Endometrial microvascular endothelial cells (primary cell): ENCODE measurements around the gene PRPF6. TPM values are rescaled to one million over a fixed set of nuclear protein-coding genes. Genes with fewer than 3 reads are reported as not detected.

ENCODE experiments used
- in situ Hi-C: cut with HindIII; loops from 2 replicates; pipeline ENCODE4 v1.10.0; 2017; ENCODE audit warnings: low sequenced_read_pairs, low pct_unique_long_range_greater_than_20kb; ENCODE audit errors: inconsistent ontology term
- total RNA-seq: library from RNA; depleted of rRNA; stranded (reverse); fragments of >200 nt; gene quantifications from one replicate; pipeline ENCODE4 v1.2.3, GENCODE V29; 2015; ENCODE audit errors: inconsistent ontology term

Gene PRPF6
- total RNA-seq, 1 donor from 2014 or later: 46.9 TPM

DNA sequence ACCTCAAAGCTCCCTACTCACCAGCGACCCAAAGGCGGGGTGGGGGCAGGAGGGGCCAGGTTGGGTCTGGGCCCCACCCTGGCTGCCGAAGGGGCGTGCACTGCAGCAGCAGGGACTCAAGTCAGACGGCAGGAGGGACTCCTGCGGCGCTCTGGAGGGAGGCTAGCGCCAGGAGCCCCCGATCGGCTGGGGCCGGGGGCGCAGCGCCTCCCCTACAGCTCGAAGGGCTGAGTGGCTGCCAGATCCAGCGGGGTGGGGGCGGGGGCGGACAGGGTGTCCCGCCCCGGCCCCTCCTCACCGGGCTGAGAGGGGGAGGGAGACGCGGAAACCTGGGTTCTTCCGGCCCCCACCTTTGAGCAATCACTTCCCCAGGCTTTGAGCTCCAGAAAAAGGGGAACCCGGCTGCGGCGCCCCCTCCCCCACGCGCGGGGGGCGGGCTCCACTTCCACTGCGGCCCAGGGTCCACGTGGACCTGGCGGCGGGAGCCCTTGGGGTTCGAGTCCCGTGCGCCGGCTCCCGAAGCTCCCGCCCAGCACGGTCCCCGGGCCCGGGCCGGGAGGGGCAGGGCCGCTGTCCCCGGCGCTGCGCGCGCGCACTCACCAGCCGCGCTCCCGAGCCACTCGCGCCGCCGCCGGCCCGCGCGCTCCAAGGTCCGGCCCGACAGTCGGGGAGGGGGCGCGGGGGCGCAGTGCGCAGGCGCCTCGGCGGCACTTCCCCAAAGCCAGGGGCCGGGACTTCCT lies 98.5 kb downstream of the PRPF6 start, which contains the start of gene RGS19:
Gene RGS19, minus strand, starts transcription at position 246 of the 740 bp plus-strand sequence. CDS start 2,632 bp downstream, outside the sequence.
- in situ Hi-C loops: no loop called here

DNA sequence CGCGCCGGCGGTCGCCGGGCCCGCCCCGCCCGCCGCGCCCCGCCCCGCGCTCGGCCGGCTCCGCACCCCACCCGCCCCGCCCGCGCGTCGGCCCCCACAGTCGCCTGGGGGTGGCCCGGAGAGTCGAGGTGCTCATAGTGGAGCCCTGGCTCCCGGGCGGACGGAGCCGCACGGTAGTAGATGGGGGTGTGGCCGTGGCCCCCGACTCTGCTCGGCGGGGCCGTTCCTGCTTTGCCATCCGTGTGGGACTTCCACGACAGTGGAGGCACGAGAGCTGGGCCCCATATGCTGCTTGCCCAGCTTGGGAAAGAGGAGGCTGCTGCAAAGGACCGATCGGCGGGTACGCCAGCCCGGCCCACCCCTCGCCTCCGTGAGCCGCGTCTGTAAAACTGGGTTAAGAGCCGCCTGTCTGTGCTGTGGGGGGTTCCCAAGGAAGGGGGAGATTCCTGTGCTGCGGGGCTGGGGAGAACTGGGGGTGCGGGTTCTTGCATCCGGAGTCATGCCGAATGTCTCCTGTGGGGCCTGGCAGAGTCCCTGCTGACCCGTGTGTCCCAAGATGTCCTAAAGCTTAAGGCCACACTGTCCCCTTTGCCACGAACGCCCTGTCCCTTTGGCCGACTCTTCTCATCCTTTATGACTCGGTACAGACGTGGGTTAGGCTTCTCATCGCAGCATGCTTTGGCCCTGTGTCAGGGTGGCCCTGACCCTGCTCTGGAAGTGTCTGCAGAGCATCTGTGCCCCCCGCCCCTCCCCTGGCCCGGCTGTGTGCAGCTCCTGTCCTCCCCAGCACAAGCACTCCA lies 99.3 kb downstream of the PRPF6 start, which contains the start of gene OPRL1:
Gene OPRL1, plus strand, starts transcription at position 70 of the 800 bp plus-strand sequence. CDS start 12,639 bp downstream, outside the sequence.
- in situ Hi-C loops: no loop called here

DNA sequence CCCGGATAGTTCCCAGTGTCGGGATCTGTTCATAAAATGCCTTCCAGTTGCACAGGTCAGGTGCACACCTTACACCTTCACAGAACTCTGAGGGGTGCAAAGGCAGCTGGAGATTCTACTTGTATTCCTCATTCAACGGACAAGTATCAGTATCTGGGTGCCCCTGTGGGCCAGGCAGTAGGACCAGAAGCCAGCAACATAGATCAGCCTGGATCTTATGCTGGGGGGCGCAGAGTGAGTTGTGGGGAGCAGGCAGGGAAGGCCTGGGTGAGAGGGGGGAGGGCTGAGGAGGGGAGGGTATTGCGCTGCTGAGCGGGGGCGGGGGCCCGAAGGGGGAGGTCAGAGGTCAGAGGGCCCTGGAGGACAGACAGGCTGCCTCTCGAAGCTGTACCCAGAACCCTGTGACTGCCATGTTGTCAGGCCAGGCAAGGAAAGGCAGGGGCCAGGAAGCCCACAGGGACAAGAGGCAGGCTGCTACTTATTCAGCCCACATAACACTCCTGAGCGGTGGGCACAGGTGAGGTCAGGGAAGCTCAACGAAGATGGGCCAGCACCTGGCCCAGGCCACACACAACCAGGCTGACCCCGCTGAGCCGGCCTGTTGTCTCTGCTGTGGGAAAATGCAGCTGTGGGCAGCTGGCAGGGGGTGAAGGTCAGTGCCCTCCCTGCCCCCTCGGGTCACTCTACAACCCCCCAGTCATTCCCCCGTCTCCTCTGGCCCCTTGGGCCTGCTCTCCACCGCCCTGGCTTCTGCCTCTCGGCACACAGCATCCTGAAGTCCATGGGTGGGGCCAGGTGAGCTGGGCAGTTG lies 100.1 kb downstream of the PRPF6 start:
- in situ Hi-C loops: no loop called here

DNA sequence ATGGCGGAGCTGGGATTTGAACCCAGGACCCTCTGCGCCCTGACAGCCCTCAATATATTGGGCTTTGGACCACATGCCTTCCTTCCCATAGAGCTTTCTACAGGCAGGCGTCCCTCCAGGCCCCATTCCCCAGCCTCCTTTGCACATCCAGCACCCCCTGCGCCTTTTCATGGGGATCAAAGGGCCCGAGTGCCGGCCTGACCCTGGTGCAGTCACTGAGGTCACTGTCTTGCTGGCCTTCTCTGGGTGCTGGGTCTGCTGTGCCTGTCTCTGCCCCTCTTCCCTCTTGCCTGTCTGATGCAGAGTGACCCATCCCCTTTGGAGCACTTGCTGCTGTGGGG lies 100.7 kb downstream of the PRPF6 start:
- in situ Hi-C loops: no loop called here

DNA sequence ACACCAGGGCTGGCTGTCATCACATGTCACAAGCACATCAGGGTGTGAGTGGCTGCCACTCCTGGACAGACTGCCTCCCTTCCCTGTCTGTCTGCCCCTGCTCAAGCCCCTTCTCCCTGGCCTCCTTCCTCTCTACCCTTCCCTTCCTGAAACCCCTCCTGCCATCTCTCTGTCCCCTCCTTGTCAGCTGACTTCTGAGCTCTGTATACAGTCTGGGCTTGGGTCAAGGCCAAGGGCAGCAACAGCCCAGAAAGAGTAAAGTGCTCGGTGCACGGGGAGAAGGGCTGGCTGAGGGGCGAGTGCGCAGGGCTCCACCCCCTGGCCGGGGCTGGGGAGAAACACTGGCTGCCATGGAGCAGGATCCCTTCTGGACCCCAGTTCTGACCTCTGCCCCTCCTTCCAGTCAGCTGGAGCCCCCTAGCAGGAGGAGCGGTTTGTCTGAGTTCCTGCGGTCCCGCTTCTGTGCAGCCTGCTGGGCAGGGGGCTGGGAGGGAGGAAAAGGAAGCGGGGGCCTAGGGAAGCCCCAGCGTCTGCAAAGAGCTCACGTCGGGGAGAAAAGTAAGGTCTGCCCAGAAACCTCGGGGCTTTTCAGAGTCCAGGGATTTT lies 101.3 kb downstream of the PRPF6 start:
- in situ Hi-C loops: no loop called here

Other genes starting within 250 kb of the PRPF6 start
- gene LIME1, start 244.5 kb upstream of the PRPF6 start, total RNA-seq: 9.3 TPM
- 17.3 TPM for gene SLC2A4RG, start 241.4 kb upstream of the PRPF6 start, total RNA-seq
- not detected for gene ZBTB46, start 149.9 kb upstream of the PRPF6 start, total RNA-seq
- not detected for gene ABHD16B, start 119.6 kb upstream of the PRPF6 start, total RNA-seq
- gene TPD52L2, start 115.9 kb upstream of the PRPF6 start, total RNA-seq: 174 TPM
- 76.7 TPM for gene DNAJC5, start 86.0 kb upstream of the PRPF6 start, total RNA-seq
- 19.3 TPM for gene UCKL1, start 24.7 kb upstream of the PRPF6 start, total RNA-seq
- gene ZNF512B, start 11.2 kb upstream of the PRPF6 start, total RNA-seq: 18.3 TPM
- gene SAMD10, start 1.5 kb upstream of the PRPF6 start, total RNA-seq: 0.09 TPM
- gene C20orf204, start 55.0 kb downstream of the PRPF6 start, total RNA-seq: 0.93 TPM
- gene SOX18, start 68.5 kb downstream of the PRPF6 start, total RNA-seq: 0.37 TPM
- 7.2 TPM for gene TCEA2, start 82.1 kb downstream of the PRPF6 start, total RNA-seq
- 10.8 TPM for gene RGS19, start 98.4 kb downstream of the PRPF6 start, total RNA-seq
- gene OPRL1, start 99.0 kb downstream of the PRPF6 start, total RNA-seq: not detected
- not detected for gene LKAAEAR1, start 103.3 kb downstream of the PRPF6 start, total RNA-seq
- gene NPBWR2, start 126.4 kb downstream of the PRPF6 start, total RNA-seq: not detected
- gene MYT1, start 183.3 kb downstream of the PRPF6 start, total RNA-seq: not detected